HCT116 (cell line): Measurements from ENCODE around the gene DIDO1. TPM values are rescaled to one million over a fixed set of nuclear protein-coding genes. Genes with fewer than 3 reads are reported as not detected.

Experiments
- ATAC-seq: fragments of 200-7000 bp; cut with Tn5 transposase; 2 replicates; pipeline ENCODE4 v1.9.1; 2020; ENCODE audit warnings: mild to moderate bottlenecking, moderate library complexity
- BruUV-seq: library from RNA; stranded (reverse); fragments of 400-500 nt; replicated peaks from 2 replicates; lab custom pipeline; 2021; lab: Mats Ljungman, UMichigan
- CTCF ChIA-PET: fragments of 300-600 bp; sonication (Branson Sonifier 250); formaldehyde crosslinking; loops from one replicate; lab custom pipeline; 2021; ENCODE audit warnings: antibody characterized with exemption; lab: Charles Lee
- POLR2A ChIA-PET: fragments of 300-600, 350-600 bp; sonication (Branson Sonifier 250); formaldehyde crosslinking; loops from one replicate; lab custom pipeline; 2021; ENCODE audit warnings: antibody characterized with exemption; lab: Charles Lee
- RAD21 ChIA-PET, 2 experiments: fragments of 300-600 bp; sonication (Branson Sonifier 250); formaldehyde crosslinking; loops; one replicate each; lab custom pipeline; 2023; ENCODE audit warnings: low total read pairs in 2 of 2; ENCODE audit not compliant: uncharacterized antibody in 2 of 2, unreplicated experiment in 2 of 2, low non-redundant PET in 1 of 2; lab: Charles Lee
- DNase-seq: peaks from one replicate; pipeline ENCODE4 v3.0.0-alpha.2; 2010; ENCODE audit warnings: low read depth, low spot score
- H2AFZ ChIP-seq: fragments of 200-600 bp; shearing (Covaris generic), sonication (generic); 2 replicates; pipeline ENCODE4 v1.6.1; 2017; ENCODE audit warnings: low read depth, mixed run types, mixed read lengths, antibody characterized with exemption, low read length; ENCODE audit not compliant: poor library complexity, severe bottlenecking
- H3K27ac ChIP-seq: 2 replicates; pipeline ENCODE4 v1.5.1; 2012; ENCODE audit warnings: low read depth, low read length
- H3K27me3 ChIP-seq: fragments of 200-600 bp; sonication (generic); 2 replicates; pipeline ENCODE4 v1.6.1; 2016; ENCODE audit warnings: mixed run types, low read length, mixed read lengths; ENCODE audit not compliant: insufficient read depth
- H3K36me3 ChIP-seq, 2 experiments: fragments of 200-500 bp in 1 of 2; fragments of 200-600 bp in 1 of 2; sonication (Bioruptor generic) in 1 of 2; sonication (generic) in 1 of 2; 2 replicates each; pipeline versions ENCODE4 v1.5.1 to v1.6.1; 2014 to 2016; ENCODE audit warnings: low read length in 2 of 2, inconsistent platforms in 1 of 2, mixed read lengths in 1 of 2, mixed run types in 1 of 2; ENCODE audit not compliant: insufficient read depth in 2 of 2, control insufficient read depth in 1 of 2
- H3K4me1 ChIP-seq, 2 experiments: fragments of 200-600 bp in 1 of 2; sonication (generic) in 1 of 2; 2 replicates each; pipeline versions ENCODE4 v1.5.1 to v1.6.1; 2012 to 2017; ENCODE audit warnings: low read length in 2 of 2, inconsistent platforms in 1 of 2, mild to moderate bottlenecking in 1 of 2, mixed read lengths in 1 of 2, mixed run types in 1 of 2, moderate library complexity in 1 of 2; ENCODE audit not compliant: insufficient read depth in 2 of 2, control insufficient read depth in 1 of 2
- H3K4me2 ChIP-seq: fragments of 200-600 bp; sonication (generic); 2 replicates; pipeline ENCODE4 v1.6.1; 2017; ENCODE audit warnings: mixed run types, low read length, mixed read lengths
- H3K4me3 ChIP-seq, 2 experiments: fragments of 200-600 bp in 1 of 2; sonication (generic) in 1 of 2; replicated peaks in 1 of 2; 2 replicates each; pipeline ENCODE4 v1.5.1; 2011 to 2016; ENCODE audit warnings: low read length in 2 of 2, control low read depth in 1 of 2, low read depth in 1 of 2, mild to moderate bottlenecking in 1 of 2, mixed read lengths in 1 of 2, mixed run types in 1 of 2
- H3K79me2 ChIP-seq: fragments of 200-600 bp; sonication (generic); 2 replicates; pipeline ENCODE4 v1.6.1; 2017; ENCODE audit warnings: mild to moderate bottlenecking, mixed run types, low read length, moderate library complexity, mixed read lengths; ENCODE audit not compliant: insufficient read depth
- H3K9ac ChIP-seq: fragments of 200-600 bp; sonication (generic); 2 replicates; pipeline ENCODE4 v1.6.1; 2016; ENCODE audit warnings: low read length, mixed read lengths
- H3K9me2 ChIP-seq: fragments of 200-600 bp; sonication (generic), shearing (Covaris generic); 2 replicates; pipeline ENCODE4 v1.6.1; 2017; ENCODE audit warnings: mixed run types, mild to moderate bottlenecking, moderate library complexity; ENCODE audit not compliant: insufficient read depth
- H3K9me3 ChIP-seq, 2 experiments: fragments of 200-500 bp in 1 of 2; fragments of 200-600 bp in 1 of 2; sonication (Bioruptor generic) in 1 of 2; sonication (generic) in 1 of 2; 2 replicates each; pipeline ENCODE4 v1.6.1; 2014 to 2017; ENCODE audit warnings: low read length in 2 of 2, mixed read lengths in 2 of 2, inconsistent platforms in 1 of 2, low read depth in 1 of 2, mild to moderate bottlenecking in 1 of 2, mixed run types in 1 of 2, moderate library complexity in 1 of 2; ENCODE audit not compliant: control insufficient read depth in 1 of 2, insufficient read depth in 1 of 2
- H4K20me1 ChIP-seq: fragments of 200-600 bp; sonication (generic), shearing (Covaris generic); 2 replicates; pipeline ENCODE4 v1.6.1; 2017; ENCODE audit warnings: mixed run types, mild to moderate bottlenecking, moderate library complexity; ENCODE audit not compliant: insufficient read depth
- ATF3 ChIP-seq: IDR thresholded peaks from 2 replicates; pipeline ENCODE4 v1.6.1; 2012
- CBX3 ChIP-seq: IDR thresholded peaks from 2 replicates; pipeline ENCODE4 v1.6.1; 2012; ENCODE audit warnings: low read depth
- CTCF ChIP-seq, 3 experiments: fragments of 200-600 bp in 1 of 3; sonication (generic) in 1 of 3; IDR thresholded peaks in 2 of 3; conservative IDR thresholded peaks in 1 of 3; 2 replicates each; pipeline ENCODE4 v1.5.1; 2012 to 2017; ENCODE audit warnings: low read depth in 2 of 3, low read length in 2 of 3, antibody characterized with exemption in 1 of 3, borderline replicate concordance in 1 of 3, control low read depth in 1 of 3, mild to moderate bottlenecking in 1 of 3, mixed read lengths in 1 of 3, mixed run types in 1 of 3, moderate library complexity in 1 of 3; ENCODE audit not compliant: insufficient read depth in 1 of 3
- EGR1 ChIP-seq: IDR thresholded peaks from 2 replicates; pipeline ENCODE4 v1.6.1; 2012; ENCODE audit warnings: low read depth
- EZH2 ChIP-seq: fragments of 200-600 bp; sonication (generic); IDR thresholded peaks from 2 replicates; pipeline ENCODE4 v1.6.1; 2017; ENCODE audit warnings: antibody characterized with exemption, mixed run types
- FOSL1 ChIP-seq: IDR thresholded peaks from 2 replicates; pipeline ENCODE4 v1.6.1; 2012; ENCODE audit warnings: low read depth
- JUND ChIP-seq: IDR thresholded peaks from 2 replicates; pipeline ENCODE4 v1.6.1; 2012
- MAX ChIP-seq: IDR thresholded peaks from 2 replicates; pipeline ENCODE4 v1.6.1; 2012
- POLR2A ChIP-seq: IDR thresholded peaks from 2 replicates; pipeline ENCODE4 v1.7.0; 2011; ENCODE audit warnings: borderline replicate concordance; ENCODE audit not compliant: insufficient read depth, insufficient read length; ENCODE audit errors: extremely low read depth
- POLR2AphosphoS5 ChIP-seq: IDR thresholded peaks from 2 replicates; pipeline ENCODE4 v1.6.1; 2011; ENCODE audit warnings: mild to moderate bottlenecking, low read depth, low read length, moderate library complexity
- RAD21 ChIP-seq: IDR thresholded peaks from 2 replicates; pipeline ENCODE4 v1.6.1; 2012; ENCODE audit warnings: low read depth, mild to moderate bottlenecking
- REST ChIP-seq: IDR thresholded peaks from 2 replicates; pipeline ENCODE4 v1.6.1; 2012; ENCODE audit warnings: low read depth
- SP1 ChIP-seq: IDR thresholded peaks from 2 replicates; pipeline ENCODE4 v1.6.1; 2012; ENCODE audit warnings: low read depth
- SRF ChIP-seq: IDR thresholded peaks from 2 replicates; pipeline ENCODE4 v1.6.1; 2012; ENCODE audit warnings: low read depth
- YY1 ChIP-seq: IDR thresholded peaks from 2 replicates; pipeline ENCODE4 v1.6.1; 2011; ENCODE audit warnings: low read length, low read depth, moderate library complexity, mild to moderate bottlenecking; ENCODE audit not compliant: insufficient replicate concordance; ENCODE audit errors: extremely low read depth
- ZFX ChIP-seq: fragments of 450-650 bp; IDR thresholded peaks from 2 replicates; pipeline ENCODE4 v1.6.1; 2017
- ZNF274 ChIP-seq: fragments of 200-500 bp; sonication (Bioruptor generic); IDR thresholded peaks from 2 replicates; pipeline ENCODE4 v1.6.1; 2014; ENCODE audit warnings: mild to moderate bottlenecking, low read depth, low read length, inconsistent platforms
- intact Hi-C: fragments of 100-400 bp; cut with micrococcal nuclease; formaldehyde crosslinking; loops from 2 replicates; pipeline ENCODE4 v1.10.0; 2022
- total RNA-seq: library from RNA; stranded (reverse); gene quantifications from one replicate; pipeline ENCODE4 v1.2.1, GENCODE V29; 2021; ENCODE audit not compliant: unreplicated experiment

Gene DIDO1
- total RNA-seq, 1 experiment from 2014 or later, result 41.4 TPM

DNA sequence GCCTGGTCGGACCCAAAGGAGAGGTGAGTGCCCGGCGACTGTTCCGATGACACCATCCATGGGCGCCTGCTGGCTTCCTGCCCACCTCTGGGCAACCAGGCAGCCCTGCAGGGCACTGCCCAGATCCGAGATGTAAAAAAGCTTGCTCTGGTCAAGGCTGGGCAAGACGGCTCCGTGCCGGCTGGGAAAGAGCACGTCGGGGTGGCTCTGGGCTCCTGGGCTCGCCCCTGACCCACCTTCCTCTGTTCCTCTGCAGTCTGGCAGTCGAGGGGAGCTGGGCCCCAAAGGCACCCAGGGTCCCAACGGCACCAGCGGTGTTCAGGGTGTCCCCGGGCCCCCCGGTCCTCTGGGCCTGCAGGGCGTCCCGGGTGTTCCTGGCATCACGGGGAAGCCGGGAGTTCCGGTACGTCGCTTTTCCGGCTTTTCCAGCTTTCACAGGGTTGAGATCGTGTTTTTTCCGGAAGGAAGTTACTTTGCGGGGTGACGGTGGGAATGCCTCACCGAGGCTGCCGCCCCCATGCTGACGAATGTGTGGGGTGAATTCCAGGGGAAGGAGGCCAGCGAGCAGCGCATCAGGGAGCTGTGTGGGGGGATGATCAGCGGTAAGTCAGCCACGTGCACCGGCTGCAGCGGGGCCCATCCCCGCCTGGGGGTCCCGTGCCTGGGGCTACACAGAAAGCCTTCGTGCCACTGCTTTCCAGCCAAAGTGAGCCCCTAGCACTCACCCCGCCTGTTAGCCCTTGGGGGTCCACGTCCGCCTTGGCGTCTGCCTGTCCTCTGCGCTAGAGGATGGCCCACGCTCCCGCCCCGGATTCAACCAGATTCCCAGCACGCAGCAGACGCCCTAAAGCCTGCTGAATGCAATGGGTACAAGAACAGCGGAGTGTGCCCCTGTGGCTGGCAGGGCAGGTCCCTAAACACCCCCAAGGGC is 90.1 kb downstream of the DIDO1 start:
- ATAC-seq (no peak), DNase-seq (no peak)
- H3K4me2 ChIP-seq, result no peak overlapping the region
- no peak overlapping the region for H3K27ac ChIP-seq
- H3K9ac ChIP-seq, result no peak overlapping the region
- no peaks in the 10 kb centered on the region for H3K9me2 ChIP-seq
- no peak overlapping the region for H2AFZ ChIP-seq
- CTCF ChIA-PET, result interaction anchor here (1.3 kb wide), 1 partner anchor 14 kb away, joined by 4 read pairs; no protein-coding TSS in a partner anchor
- no peak overlapping the region for H3K4me3 ChIP-seq
- no peaks in the 10 kb centered on the region; a peak in 1 of 4 replicates for H3K36me3 ChIP-seq
- BruUV-seq, result no TSS peak
- H4K20me1 ChIP-seq, result no peaks in the 10 kb centered on the region
- peaks cover 15 to 20% of the 10 kb centered on the region in 2 experiments for H3K4me1 ChIP-seq
- TF ChIP-seq RAD21, result no peak
- TF ChIP-seq EZH2, result no peak
- no peak for TF ChIP-seq MAX
- no peak for TF ChIP-seq CTCF (IDR thresholded peaks at IDR 0.05 in 2 of 3, conservative IDR thresholded peaks at IDR 0.05 in 1 of 3; ENCODE audit: borderline replicate concordance in 1 of 3, insufficient read depth in 1 of 3, low read depth in 2 of 3, low read length in 2 of 3)
- no peak for TF ChIP-seq JUND
- no peak for TF ChIP-seq POLR2AphosphoS5
- TF ChIP-seq REST, result no peak
- no peak for TF ChIP-seq ZNF274
- no peak for TF ChIP-seq CBX3
- no peak for TF ChIP-seq SRF
- TF ChIP-seq YY1, result no peak
- TF ChIP-seq SP1, result no peak
- no peak for TF ChIP-seq EGR1
- TF ChIP-seq ZFX, result no peak
- no peak for TF ChIP-seq ATF3
- no peak for TF ChIP-seq POLR2A
- no peak for TF ChIP-seq FOSL1
- intact Hi-C loops, result no loop called here
- no peaks in the 10 kb centered on the region for H3K27me3 ChIP-seq
- RAD21 ChIA-PET, result no interaction called here
- H3K79me2 ChIP-seq, result no peaks in the 10 kb centered on the region
- POLR2A ChIA-PET, result no interaction called here
- H3K9me3 ChIP-seq, result no peaks in the 10 kb centered on the region
